GM19025 (cell line): ENCODE results near the gene BIRC3.
A peak's percentile ranks its signal among the peaks of the same experiment; 100 is the strongest.
"Not testable (repeated sequence)": the region's sequence is repeated elsewhere in the genome, so short reads cannot be mapped to it uniquely, and the experiment has no call there.

Source experiments
- ATAC-seq: cut with Tn5 transposase; IDR thresholded peaks from one replicate; pipeline ENCODE4 v1.9.1; 2021; ENCODE audit warnings: mild to moderate bottlenecking, low read depth, moderate library complexity; ENCODE audit not compliant: unreplicated experiment

BIRC3 gene

DNA sequence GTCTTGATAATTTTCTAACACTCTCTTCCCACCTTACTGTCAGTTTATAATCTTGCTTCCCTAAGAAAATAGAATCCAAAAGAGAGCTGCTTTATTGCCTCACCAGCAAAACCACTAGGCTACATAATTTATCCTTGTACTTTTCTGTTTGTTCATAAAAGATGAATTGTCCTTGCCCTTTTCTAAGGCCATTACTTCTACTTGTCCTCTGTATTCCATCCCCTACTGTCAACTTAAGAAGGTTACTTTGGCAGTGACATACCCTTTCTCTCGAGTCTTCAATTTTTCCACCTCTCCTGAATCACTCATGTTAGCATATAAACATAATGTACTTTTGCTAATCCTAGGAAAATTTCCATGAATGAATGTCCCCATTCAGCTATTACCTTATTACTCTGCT is 47.7 kb downstream of the BIRC3 start:
- no peak for ATAC-seq

DNA sequence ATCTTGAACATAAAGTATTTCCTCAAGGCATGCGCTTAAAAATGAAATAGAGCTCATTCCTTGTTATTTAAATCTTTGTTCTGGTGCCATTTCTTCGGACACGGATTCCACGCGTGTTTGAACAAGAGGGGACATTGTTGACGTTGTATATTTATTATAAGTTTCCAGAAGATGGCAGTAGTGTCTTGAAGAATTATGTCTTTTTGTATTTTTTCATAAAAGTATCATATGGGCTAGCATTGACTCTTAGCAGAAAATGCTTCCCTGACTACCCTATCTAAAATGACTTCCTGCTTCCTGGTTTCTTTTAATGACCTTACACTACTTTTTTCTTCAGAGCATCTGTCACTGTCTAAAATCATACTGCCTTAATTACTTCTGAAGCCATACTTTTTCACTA is 50.1 kb downstream of the BIRC3 start:
- no peak for ATAC-seq

DNA sequence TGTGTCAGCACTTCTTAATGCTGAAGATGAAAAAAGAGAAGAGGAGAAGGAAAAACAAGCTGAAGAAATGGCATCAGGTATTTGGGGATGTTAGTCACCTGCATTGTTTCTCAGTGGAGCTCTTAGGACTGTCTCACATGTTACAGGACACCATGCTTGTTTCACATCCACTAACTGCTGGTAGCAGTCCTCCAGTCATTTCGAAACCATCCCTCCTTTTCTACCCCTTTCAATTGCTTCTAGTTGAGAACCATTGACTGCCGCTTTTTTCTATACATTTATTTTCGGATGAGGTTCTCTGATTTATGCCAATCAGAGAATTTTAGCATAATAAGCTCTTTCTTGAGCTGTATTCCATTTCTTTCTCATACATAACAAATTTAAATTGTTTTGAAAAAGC is 51.2 kb downstream of the BIRC3 start:
- peak; percentile 100 for ATAC-seq

DNA sequence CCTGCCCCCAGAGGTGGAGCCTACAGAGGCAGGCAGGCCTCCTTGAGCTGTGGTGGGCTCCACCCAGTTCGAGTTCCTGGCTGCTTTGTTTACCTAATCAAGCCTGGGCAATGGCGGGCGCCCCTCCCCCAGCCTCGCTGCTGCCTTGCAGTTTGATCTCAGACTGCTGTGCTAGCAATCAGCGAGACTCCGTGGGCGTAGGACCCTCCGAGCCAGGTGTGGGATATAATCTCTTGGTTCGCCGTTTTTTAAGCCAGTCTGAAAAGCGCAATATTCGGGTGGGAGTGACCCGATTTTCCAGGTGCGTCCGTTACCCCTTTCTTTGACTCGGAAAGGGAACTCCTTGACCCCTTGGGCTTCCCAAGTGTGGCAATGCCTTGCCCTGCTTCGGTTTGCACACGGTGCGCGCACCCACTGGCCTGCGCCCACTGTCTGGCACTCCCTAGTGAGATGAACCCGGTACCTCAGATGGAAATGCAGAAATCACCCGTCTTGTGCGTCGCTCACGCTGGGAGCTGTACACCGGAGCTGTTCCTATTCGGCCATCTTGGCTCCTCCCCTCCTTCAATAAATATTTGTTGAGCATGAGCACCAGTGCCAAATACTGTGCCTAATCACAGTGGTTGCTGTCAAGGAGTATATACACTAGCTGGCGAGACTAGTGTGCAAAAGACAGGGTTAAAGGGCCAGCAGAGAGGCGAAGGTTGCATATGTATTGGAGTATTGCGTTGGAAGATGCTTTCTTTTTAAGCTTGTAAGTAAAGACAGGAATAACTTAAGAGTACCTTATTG is 57.5 kb downstream of the BIRC3 start:
- not testable (repeated sequence) for ATAC-seq

DNA sequence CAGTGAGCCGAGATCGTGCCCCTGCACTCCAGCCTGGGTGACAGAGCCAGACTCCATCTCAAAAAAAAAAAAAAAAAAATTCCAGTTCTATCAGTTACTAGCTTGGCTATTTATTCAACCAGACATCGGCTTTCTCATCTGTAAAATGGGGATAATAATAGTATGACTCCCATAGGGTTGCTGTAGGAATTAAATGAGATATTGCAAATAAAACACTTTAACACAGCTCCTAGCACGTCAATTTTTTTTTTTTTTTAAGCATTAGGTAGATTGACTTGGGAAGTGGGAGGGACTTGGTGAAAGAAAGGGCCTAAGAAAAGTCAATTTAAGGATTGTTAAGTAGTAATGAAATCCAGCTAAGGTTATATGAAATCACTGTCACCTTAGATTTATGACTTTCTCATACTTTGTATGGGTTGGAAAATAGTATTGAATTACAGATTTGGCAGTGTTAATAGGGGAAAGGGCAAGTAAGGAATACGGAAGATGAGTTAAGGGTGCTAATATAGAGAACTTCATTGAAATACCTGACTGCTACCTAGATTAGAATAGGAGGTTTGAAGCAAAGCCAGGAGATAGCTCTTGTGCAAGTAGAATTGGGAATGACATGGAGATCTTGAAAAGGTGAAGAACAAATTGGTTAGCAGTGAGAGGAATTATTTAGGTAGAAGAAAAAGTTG is 58.6 kb downstream of the BIRC3 start:
- ATAC-seq: no peak

DNA sequence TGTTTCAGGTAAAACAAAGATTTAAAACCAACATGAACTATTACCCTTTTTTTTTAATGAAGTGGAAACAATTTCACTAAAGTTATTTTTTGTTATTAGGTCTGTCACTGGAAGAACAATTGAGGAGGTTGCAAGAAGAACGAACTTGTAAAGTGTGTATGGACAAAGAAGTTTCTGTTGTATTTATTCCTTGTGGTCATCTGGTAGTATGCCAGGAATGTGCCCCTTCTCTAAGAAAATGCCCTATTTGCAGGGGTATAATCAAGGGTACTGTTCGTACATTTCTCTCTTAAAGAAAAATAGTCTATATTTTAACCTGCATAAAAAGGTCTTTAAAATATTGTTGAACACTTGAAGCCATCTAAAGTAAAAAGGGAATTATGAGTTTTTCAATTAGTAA is 60.6 kb downstream of the BIRC3 start:
- ATAC-seq: no peak

DNA sequence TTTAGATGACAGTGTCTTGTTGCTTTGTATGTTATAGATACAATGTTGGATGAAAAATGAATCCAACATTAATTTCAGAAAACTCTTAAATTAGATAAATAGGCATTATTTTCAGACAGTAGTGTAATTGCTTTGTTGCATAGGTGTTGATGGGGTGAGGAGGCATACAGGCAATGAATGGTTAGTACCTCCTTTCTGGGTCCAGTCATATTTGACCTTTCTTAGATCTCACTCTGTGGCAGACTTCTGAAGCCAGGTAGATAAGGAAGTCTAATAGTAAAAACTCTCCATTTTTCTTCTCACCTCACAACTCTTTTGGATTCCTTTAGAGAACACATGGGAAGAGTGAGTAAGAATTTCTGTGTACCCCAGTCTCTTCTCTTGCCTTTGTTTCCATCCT is 61.5 kb downstream of the BIRC3 start:
- no peak for ATAC-seq

DNA sequence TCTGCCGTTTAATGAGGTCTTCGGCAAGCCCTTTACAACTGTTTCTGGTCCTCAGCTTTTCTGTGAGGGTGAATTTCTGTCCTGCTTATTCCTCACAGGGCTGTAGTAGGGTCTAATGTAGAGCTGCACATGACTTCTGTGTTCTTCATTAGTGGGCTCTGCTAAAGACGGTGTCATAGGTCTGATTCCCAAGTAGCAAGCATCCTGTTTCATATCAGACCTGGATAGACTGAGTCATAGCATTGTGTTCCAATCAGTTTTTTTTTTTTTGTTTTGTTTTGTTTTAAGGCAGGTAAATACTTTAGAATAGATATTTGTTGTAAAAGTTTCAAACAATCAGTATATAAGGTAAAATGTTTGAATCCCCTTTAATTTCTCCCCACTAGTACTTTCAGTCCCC is 65.1 kb downstream of the BIRC3 start:
- ATAC-seq: no peak

DNA sequence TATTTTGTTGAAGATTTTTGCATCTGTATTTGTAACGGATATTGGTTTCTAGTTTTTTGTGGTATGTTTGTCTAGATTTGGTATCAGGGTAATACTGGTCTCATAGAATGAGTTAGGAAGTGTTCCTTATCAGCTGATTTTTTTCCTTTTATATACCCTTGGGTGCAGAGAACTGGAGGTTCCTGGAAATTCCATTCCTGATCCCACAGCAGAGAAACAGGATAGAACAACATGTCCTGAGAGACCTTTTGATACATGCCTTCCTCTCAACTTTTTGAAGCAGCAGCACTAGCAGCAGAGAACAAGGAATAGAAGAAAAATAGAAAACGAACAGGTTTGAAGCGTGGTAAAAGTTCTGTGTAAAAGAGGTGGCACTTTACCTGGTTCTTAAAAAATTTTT is 66.6 kb downstream of the BIRC3 start:
- ATAC-seq: no peak

DNA sequence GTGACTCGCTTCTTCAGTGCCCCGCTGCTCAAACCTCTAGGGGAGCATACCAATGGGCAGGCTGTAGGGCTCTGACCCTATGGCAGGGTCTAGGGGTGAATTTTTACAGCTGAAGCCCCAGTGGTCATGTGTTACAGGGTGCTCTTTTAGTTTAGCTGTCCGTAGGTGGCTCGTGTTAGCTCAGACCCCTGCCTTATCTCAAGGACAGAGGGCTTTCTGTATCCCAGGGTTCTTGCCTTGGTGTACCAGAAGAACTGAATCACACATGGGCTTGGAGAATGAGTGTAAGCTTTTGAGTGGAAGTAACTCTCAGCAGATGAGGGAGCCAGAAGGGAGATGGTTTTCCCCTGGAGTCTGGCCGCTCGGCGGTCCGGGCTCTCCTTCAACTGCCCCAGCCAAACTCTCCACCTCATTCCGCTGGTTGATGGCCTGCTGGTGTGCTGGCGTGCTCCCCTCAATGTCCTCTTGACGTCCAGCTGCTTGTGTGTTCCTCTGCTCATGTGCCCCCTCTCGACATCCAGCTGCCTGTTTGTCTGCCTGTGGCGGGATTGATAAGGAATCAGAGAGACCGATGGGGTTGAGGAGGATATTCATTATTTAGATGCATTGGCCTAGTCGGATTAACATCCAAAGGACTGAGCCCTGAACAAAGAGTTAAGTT is 67.3 kb downstream of the BIRC3 start:
- no peak for ATAC-seq

DNA sequence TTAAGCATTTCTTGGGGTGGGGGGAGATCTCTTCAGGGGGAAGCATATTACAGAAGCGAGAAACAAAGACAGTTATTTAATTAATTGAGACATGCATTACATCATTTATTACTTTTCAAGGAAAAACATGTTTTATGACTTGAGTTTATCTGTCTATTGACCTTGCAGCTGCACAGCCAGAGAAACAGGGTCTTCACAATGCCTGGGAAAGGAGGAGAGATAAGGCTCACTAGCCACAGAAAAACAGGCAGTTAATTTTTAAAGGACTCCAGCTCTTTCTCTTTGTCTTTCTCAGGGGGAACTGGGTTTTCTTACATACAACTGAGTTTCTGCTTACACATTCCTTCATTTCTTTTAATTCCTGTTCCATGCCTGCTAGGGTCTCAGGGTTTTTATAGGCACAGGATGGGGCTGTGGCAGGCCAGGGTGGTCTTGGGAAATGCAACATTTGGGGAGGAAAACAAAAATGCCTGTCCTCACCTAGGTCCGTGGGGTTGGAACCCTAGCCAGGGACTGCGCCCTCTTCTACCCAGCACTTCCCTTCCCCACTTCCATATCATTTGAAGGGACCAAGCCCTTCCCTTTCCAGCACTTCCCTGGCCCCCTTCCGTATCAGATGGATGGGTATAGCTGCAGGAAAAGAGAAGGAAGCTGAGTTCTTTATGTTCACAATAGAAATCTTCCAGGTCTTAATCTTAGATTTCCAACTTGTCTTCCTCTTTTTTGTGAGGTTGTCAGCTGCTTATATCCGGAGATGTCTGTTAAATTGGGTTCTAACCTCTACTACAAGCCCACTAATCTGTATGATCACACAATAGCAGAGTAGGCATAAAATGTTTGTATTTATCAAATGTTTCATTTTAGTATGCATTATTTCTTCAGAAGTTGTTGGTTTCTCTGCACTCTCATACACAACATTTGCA is 68.1 kb downstream of the BIRC3 start:
- ATAC-seq: no peak

DNA sequence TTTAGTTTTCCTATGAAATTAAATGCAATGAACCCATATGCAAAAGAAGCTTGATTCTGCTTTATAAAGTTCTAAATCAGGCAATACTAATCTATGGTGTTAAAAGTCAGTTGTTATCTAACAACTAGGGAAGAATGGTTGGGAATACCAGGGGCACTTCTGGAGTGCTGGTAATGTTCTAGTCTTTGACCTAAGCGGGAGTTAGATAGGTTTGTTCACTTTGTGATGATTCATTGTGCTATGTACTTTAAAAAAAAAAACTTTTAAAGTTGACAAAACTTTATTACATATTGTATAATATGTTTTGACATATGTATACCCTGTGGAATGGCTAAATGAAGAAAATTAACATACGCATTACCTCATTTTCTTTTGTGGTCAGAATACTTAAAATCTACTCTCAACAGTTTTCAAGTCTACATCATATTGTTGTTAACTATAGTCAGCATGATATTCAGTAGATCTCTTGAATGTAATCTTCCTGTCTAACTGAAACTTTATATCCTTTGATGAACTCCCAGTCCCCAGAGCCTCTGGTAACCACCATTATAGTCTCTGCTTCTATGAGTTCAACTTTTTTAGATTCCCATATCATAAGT is 69.0 kb downstream of the BIRC3 start:
- no peak for ATAC-seq

DNA sequence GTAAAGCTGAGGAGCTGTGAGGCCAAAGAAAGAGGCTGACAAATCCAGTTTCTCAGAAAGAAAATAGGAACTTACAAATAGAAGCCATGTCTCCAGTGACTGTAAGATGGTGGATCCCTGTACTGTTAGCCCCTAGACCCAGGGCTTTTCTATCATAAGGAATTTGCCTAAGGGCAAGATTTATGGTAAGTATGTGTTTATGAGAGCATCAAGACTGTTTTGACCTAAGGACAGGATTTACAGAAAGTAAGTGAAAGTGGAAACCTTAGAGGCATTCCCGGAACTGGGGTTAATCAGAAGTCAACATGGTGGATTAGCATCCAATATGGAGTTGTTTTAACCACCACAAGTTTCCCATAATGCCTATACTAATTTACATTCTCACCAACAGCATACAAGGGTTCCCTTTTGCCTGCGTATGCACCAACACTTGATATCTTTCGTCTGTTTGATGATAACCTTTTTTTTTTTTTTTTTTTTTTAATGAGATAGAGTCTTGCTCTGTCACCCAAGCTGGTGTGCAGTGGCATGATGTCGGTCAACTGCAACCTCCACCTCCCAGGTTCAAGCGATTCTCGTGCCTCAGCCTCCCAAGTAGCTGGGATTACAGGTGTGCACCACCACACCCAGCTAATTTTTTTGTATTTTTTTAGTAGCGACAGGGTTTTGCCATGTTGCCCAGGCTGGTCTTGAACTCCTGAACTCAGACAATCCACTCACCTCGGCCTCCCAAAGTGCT is 69.9 kb downstream of the BIRC3 start:
- ATAC-seq: no peak
